Head of caudate nucleus (tissue), 42 donors: ENCODE data around the gene CDR2.
"Not testable (repeated sequence)": the region's sequence is repeated elsewhere in the genome, so short reads cannot be mapped to it uniquely, and the experiment has no call there.

ENCODE experiments used
- DNase-seq, 42 donors: peaks; one replicate each; pipeline versions ENCODE4 v3.0.0 to v3.0.0-alpha.2; 2020 to 2021; ENCODE audit warnings: mixed read lengths in 7 of 42
- intact Hi-C: fragments of 100-400 bp; cut with DNase I; formaldehyde crosslinking; loops from one replicate; pipeline ENCODE4 v1.15.0; 2022

CDR2 gene

GRCh38 chr16:22356930-22357634, 17.3 kb downstream of the CDR2 start:
- no peak for DNase-seq
- intact Hi-C loops, result no loop called here

- no peak for DNase-seq
- intact Hi-C loops, result no loop called here
Observed at GRCh38 chr16:22355487-22355908, 18.9 kb downstream of the CDR2 start.

GRCh38 chr16:22353933-22354541, 20.4 kb downstream of the CDR2 start:
- intact Hi-C loops, result no loop called here
- DNase-seq, result no peak

GRCh38 chr16:22353191-22353919, 21.1 kb downstream of the CDR2 start:
- DNase-seq, result no peak
- intact Hi-C loops, result no loop called here

- intact Hi-C loops, result no loop called here
- DNase-seq, result no peak
Observed at GRCh38 chr16:22352723-22353122, 21.7 kb downstream of the CDR2 start.

GRCh38 chr16:22352140-22352539, 22.3 kb downstream of the CDR2 start:
- intact Hi-C loops, result no loop called here
- no peak for DNase-seq

- intact Hi-C loops, DNase-seq: not testable (repeated sequence)
Observed at GRCh38 chr16:22351017-22351416, 23.4 kb downstream of the CDR2 start.

GRCh38 chr16:22348291-22348690, 26.1 kb downstream of the CDR2 start:
- intact Hi-C loops, result no loop called here

GRCh38 chr16:22347100-22347820, 27.2 kb downstream of the CDR2 start:
- intact Hi-C loops, result no loop called here
- DNase-seq, result peak in 6 of 42 donors; percentile 23 to 52 (median 28)

More at GRCh38 chr16:22348291-22348690, 26.1 kb downstream of the CDR2 start:
- no peak for DNase-seq

GRCh38 chr16:22346483-22346882, 27.9 kb downstream of the CDR2 start:
- intact Hi-C loops, result no loop called here
- peak in 1 of 42 donors; percentile 26 for DNase-seq

- DNase-seq, result no peak
- intact Hi-C loops, result no loop called here
Observed at GRCh38 chr16:22342082-22342481, 32.3 kb downstream of the CDR2 start.

- intact Hi-C loops, result no loop called here
- DNase-seq, result no peak
Observed at GRCh38 chr16:22340945-22341344, 33.5 kb downstream of the CDR2 start.

- DNase-seq, result no peak
- intact Hi-C loops, result no loop called here
Observed at GRCh38 chr16:22337849-22338635, 36.4 kb downstream of the CDR2 start.

- intact Hi-C loops, result no loop called here
- no peak for DNase-seq
Observed at GRCh38 chr16:22337045-22337444, 37.4 kb downstream of the CDR2 start.

- intact Hi-C loops, result no loop called here
- no peak for DNase-seq
Observed at GRCh38 chr16:22336581-22336980, 37.8 kb downstream of the CDR2 start.

GRCh38 chr16:22335668-22336246, 38.7 kb downstream of the CDR2 start:
- intact Hi-C loops, result no loop called here
- DNase-seq, result peak in 1 of 42 donors; percentile 32

- DNase-seq, result peak in 7 of 42 donors; percentile 14 to 58 (median 28)
- intact Hi-C loops, result no loop called here
Observed at GRCh38 chr16:22333457-22333994, 40.9 kb downstream of the CDR2 start.

- DNase-seq, result peak in 1 of 42 donors; percentile 32
- intact Hi-C loops, result no loop called here
Observed at GRCh38 chr16:22330326-22330725, 44.1 kb downstream of the CDR2 start.
